ENCODE measurements around the gene TBKBP1.

DNA sequence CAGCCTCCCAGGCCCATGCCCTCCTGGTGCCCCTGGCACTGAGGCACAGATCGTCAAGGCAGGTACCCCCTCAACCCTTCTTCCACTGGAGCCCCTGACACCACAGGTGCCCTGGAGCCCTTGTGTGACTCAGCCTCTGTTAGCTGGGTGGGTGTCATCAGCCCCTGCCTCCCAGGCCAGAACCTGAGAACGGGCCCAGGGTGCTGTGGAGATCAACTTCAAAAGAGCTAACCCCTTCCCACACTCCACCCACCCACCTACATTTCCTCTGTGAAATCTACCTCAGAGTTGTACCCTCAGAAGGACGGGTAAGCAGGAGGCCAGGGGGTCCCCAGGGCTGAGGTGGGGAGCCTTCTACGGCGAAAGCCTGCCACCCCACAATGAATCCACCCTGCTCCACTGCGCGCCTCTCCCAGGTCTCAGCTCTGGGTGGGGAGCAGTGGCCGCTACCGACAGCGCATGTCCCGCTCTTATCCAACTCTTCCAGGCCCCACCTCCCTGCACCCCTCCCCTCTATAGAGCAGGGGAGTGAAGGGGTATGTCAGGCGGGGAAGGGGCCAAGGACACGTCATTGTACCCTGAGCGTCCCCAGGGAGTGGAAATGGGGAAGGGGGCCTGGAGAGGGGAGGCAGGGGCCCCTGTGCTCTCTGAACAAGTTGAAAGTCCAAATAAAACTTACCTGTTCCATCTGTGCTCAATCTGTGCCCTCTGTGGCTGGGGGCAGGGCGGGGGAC lies 17.6 kb downstream of the TBKBP1 start:
- TF ChIP-seq, protein P1, sequence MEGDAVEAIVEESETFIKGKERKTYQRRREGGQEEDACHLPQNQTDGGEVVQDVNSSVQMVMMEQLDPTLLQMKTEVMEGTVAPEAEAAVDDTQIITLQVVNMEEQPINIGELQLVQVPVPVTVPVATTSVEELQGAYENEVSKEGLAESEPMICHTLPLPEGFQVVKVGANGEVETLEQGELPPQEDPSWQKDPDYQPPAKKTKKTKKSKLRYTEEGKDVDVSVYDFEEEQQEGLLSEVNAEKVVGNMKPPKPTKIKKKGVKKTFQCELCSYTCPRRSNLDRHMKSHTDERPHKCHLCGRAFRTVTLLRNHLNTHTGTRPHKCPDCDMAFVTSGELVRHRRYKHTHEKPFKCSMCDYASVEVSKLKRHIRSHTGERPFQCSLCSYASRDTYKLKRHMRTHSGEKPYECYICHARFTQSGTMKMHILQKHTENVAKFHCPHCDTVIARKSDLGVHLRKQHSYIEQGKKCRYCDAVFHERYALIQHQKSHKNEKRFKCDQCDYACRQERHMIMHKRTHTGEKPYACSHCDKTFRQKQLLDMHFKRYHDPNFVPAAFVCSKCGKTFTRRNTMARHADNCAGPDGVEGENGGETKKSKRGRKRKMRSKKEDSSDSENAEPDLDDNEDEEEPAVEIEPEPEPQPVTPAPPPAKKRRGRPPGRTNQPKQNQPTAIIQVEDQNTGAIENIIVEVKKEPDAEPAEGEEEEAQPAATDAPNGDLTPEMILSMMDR (IDR thresholded peaks at IDR 0.05; ENCODE audit: borderline replicate concordance, extremely low read depth, low read length, poor library complexity, severe bottlenecking), result no peak
- TF ChIP-seq EZH2 (IDR thresholded peaks at IDR 0.05; ENCODE audit: borderline replicate concordance, low read depth, low read length, severe bottlenecking), result no peak
